NCI-H2081 treated with DMSO at 0.1 percent for 48 hours (cell line): ENCODE results near the gene GAPVD1.
"Not testable (repeated sequence)": the region's sequence is repeated elsewhere in the genome, so short reads cannot be mapped to it uniquely, and the experiment has no call there.

ENCODE experiments used
- DNase-seq: peaks from one replicate; lab custom pipeline; 2025; lab: John Stamatoyannopoulos, UW

Gene GAPVD1

GRCh38 chr9:125374443-125375309, 113.0 kb downstream of the GAPVD1 start:
- DNase-seq: no peak

- no peak for DNase-seq
Measured at GRCh38 chr9:125375820-125376219, 114.2 kb downstream of the GAPVD1 start.

GRCh38 chr9:125376261-125377226, 114.9 kb downstream of the GAPVD1 start:
- no peak for DNase-seq

GRCh38 chr9:125377584-125378250, 116.1 kb downstream of the GAPVD1 start:
- DNase-seq: no peak

GRCh38 chr9:125378778-125379177, 117.2 kb downstream of the GAPVD1 start:
- no peak for DNase-seq

GRCh38 chr9:125379208-125379607, 117.6 kb downstream of the GAPVD1 start:
- DNase-seq: no peak

GRCh38 chr9:125380406-125380805, 118.8 kb downstream of the GAPVD1 start:
- DNase-seq: no peak

GRCh38 chr9:125387861-125388524, 126.4 kb downstream of the GAPVD1 start:
- DNase-seq: no peak

GRCh38 chr9:125388978-125389377, 127.4 kb downstream of the GAPVD1 start:
- no peak for DNase-seq

GRCh38 chr9:125391704-125392103, 130.1 kb downstream of the GAPVD1 start:
- no peak for DNase-seq

GRCh38 chr9:125393426-125393825, 131.8 kb downstream of the GAPVD1 start:
- DNase-seq: no peak

- no peak for DNase-seq
Measured at GRCh38 chr9:125396799-125397198, 135.2 kb downstream of the GAPVD1 start.

GRCh38 chr9:125397736-125398135, 136.1 kb downstream of the GAPVD1 start:
- DNase-seq: no peak

GRCh38 chr9:125398243-125398642, 136.6 kb downstream of the GAPVD1 start:
- DNase-seq: no peak

- no peak for DNase-seq
Measured at GRCh38 chr9:125399165-125399564, 137.5 kb downstream of the GAPVD1 start.

GRCh38 chr9:125399666-125400065, 138.0 kb downstream of the GAPVD1 start:
- DNase-seq: no peak

GRCh38 chr9:125400232-125400631, 138.6 kb downstream of the GAPVD1 start:
- DNase-seq: not testable (repeated sequence)

GRCh38 chr9:125400725-125401716, 139.4 kb downstream of the GAPVD1 start:
- DNase-seq: no peak

- no peak for DNase-seq
Measured at GRCh38 chr9:125404733-125405132, 143.1 kb downstream of the GAPVD1 start.
